K562 (cell line): Measurements from ENCODE around the gene TERC. TPM values are rescaled to one million over a fixed set of nuclear protein-coding genes. Genes with fewer than 3 reads are reported as not detected.

ENCODE experiments used
- ATAC-seq: fragments of 200-7000 bp; cut with Tn5 transposase; 3 replicates; pipeline ENCODE4 v1.9.1; 2020; ENCODE audit warnings: moderate library complexity
- BruUV-seq: library from RNA; stranded (reverse); fragments of 400-500 nt; replicated peaks from 2 replicates; lab custom pipeline; 2021; lab: Mats Ljungman, UMichigan
- CTCF ChIA-PET: fragments of 300-600 bp; formaldehyde crosslinking; extraction: SDS; loops from one replicate; lab custom pipeline; 2021; ENCODE audit warnings: low intra/inter-chr PET ratio; lab: Yijun Ruan, JAX
- POLR2A ChIA-PET: fragments of 300-600, 350-650 bp; sonication (Branson Sonifier 250); formaldehyde crosslinking; extraction: SDS; loops from one replicate; lab custom pipeline; 2021; ENCODE audit warnings: antibody characterized with exemption, inconsistent platforms; lab: Yijun Ruan, JAX
- DNase-seq, 4 experiments: peaks; one replicate each; pipeline versions ENCODE4 v3.0.0 to v3.0.0-alpha.2; 2011 to 2018; ENCODE audit warnings: low spot score in 3 of 4, mixed read lengths in 3 of 4; ENCODE audit errors: extremely low read depth in 1 of 4
- FAIRE-seq: peaks from 2 replicates; lab custom pipeline; 2011; peaks lifted over from hg19 to GRCh38; lab: Jason Lieb, UNC
- H2AFZ ChIP-seq: 2 replicates; pipeline ENCODE4 v1.6.0; 2011; ENCODE audit warnings: low read depth, low read length, control low read depth, inconsistent platforms
- H3K27ac ChIP-seq: fragments of 200-600 bp; 3 replicates; pipeline ENCODE4 v1.8.0; 2011; ENCODE audit warnings: low read depth, mild to moderate bottlenecking, control low read depth, inconsistent platforms, low read length, moderate library complexity, mixed read lengths; ENCODE audit errors: extremely low read depth
- H3K27me3 ChIP-seq, 2 experiments: fragments of 300-600 bp in 1 of 2; 2 replicates in 1 of 2; 3 replicates in 1 of 2; pipeline versions ENCODE4 v1.6.0 to v1.8.0; 2011; ENCODE audit warnings: inconsistent platforms in 2 of 2, low read length in 2 of 2, mild to moderate bottlenecking in 1 of 2, mixed read lengths in 1 of 2, moderate library complexity in 1 of 2; ENCODE audit not compliant: control insufficient read depth in 2 of 2, insufficient read depth in 2 of 2
- H3K36me3 ChIP-seq: fragments of 300-600 bp; 3 replicates; pipeline ENCODE4 v1.8.0; 2011; ENCODE audit warnings: mild to moderate bottlenecking, low read length, inconsistent platforms; ENCODE audit not compliant: control insufficient read depth, insufficient read depth
- H3K4me1 ChIP-seq, 2 experiments: fragments of 200-600 bp in 1 of 2; replicated peaks in 1 of 2; 2 replicates in 1 of 2; 3 replicates in 1 of 2; pipeline versions ENCODE4 v1.5.1 to v1.8.0; 2011; ENCODE audit warnings: inconsistent platforms in 2 of 2, low read length in 2 of 2, mild to moderate bottlenecking in 1 of 2, mixed read lengths in 1 of 2, moderate library complexity in 1 of 2; ENCODE audit not compliant: control insufficient read depth in 2 of 2, insufficient read depth in 2 of 2
- H3K4me2 ChIP-seq: 2 replicates; pipeline ENCODE4 v1.6.1; 2011; ENCODE audit warnings: low read length, control low read depth, inconsistent platforms, mixed read lengths; ENCODE audit not compliant: insufficient read depth
- H3K4me3 ChIP-seq: fragments of 200-600 bp; sonication (generic), shearing (Covaris generic); 2 replicates; pipeline ENCODE4 v1.5.1; 2016; ENCODE audit warnings: control low read depth, inconsistent platforms
- H3K79me2 ChIP-seq: fragments of 200-600 bp; 3 replicates; pipeline ENCODE4 v1.8.0; 2011; ENCODE audit warnings: low read length, inconsistent platforms; ENCODE audit not compliant: control insufficient read depth, insufficient read depth
- H3K9ac ChIP-seq, 2 experiments: 2 replicates each; pipeline versions ENCODE4 v1.6.0 to v1.6.1; 2011; ENCODE audit warnings: low read depth in 2 of 2, low read length in 2 of 2, control low read depth in 1 of 2, inconsistent platforms in 1 of 2, mild to moderate bottlenecking in 1 of 2, mixed read lengths in 1 of 2; ENCODE audit not compliant: insufficient read depth in 1 of 2
- H3K9me1 ChIP-seq: one replicate; pipeline ENCODE4 v1.6.0; 2011; ENCODE audit warnings: inconsistent platforms, mild to moderate bottlenecking, low read length, moderate library complexity; ENCODE audit not compliant: control insufficient read depth, insufficient read depth
- H3K9me3 ChIP-seq: replicated peaks from 2 replicates; pipeline ENCODE4 v1.5.1; 2011; ENCODE audit warnings: low read depth, low read length, inconsistent platforms; ENCODE audit not compliant: control insufficient read depth, insufficient read depth
- H4K20me1 ChIP-seq: replicated peaks from 2 replicates; pipeline ENCODE4 v1.6.1; 2011; ENCODE audit warnings: low read length, inconsistent platforms, mixed read lengths; ENCODE audit not compliant: control insufficient read depth, insufficient read depth
- ATF3 ChIP-seq, 2 experiments: fragments of 450-650 bp in 1 of 2; sonication (generic) in 1 of 2; formaldehyde crosslinking in 1 of 2; IDR thresholded peaks in 1 of 2; conservative IDR thresholded peaks in 1 of 2; 2 replicates each; pipeline versions ENCODE4 v1.6.1 to v1.8.1; 2016 to 2023; ENCODE audit warnings: mild to moderate bottlenecking in 2 of 2, moderate library complexity in 2 of 2, inconsistent platforms in 1 of 2, missing genetic modification reagents in 1 of 2
- HINFP ChIP-seq: fragments of 450-650 bp; conservative IDR thresholded peaks from 2 replicates; pipeline ENCODE4 v1.6.1; 2016; ENCODE audit warnings: missing genetic modification characterization, low read depth, mild to moderate bottlenecking, control low read depth, missing compliant biosample characterization
- ZNF764 ChIP-seq: fragments of 250-450 bp; sonication (Bioruptor Pico); IDR thresholded peaks from 2 replicates; pipeline ENCODE4 v1.4.0; 2020; ENCODE audit warnings: low read depth, mild to moderate bottlenecking, moderate library complexity
- WGBS: fragments of 100-300 bp; shearing (Covaris generic); methylation state at CpG from one replicate; pipeline ENCODE4 v1.1.6; 2016; ENCODE audit warnings: low coverage, mixed read lengths; ENCODE audit not compliant: insufficient coverage; ENCODE audit errors: missing lambda C conversion rate; 5-methylcytosine and 5-hydroxymethylcytosine counted together
- in situ Hi-C: fragments of 300-500 bp; cut with MboI; formaldehyde crosslinking; loops from 4 replicates; pipeline ENCODE4 v1.15.0; 2018; ENCODE audit warnings: inconsistent platforms, mixed read lengths
- intact Hi-C: fragments of 100-400 bp; cut with micrococcal nuclease; formaldehyde crosslinking; loops from 2 replicates; pipeline ENCODE4 v1.14.2; 2022
- polyA plus RNA-seq, 8 experiments: library from polyadenylated mRNA; depleted of rRNA in 4 of 8; stranded (reverse) in 5 of 8; unstranded in 3 of 8; fragments of >200 nt; fragmentation: Nextera tagmentation in 2 of 8; fragmentation: Illumina TruSeq in 1 of 8; extraction: Ambion mirVana in 2 of 8; extraction: Trizol in 1 of 8; gene quantifications; 2 replicates each; pipeline versions ENCODE4 v1.2.1 to v1.2.3, GENCODE V29; 2011 to 2014; ENCODE audit warnings: inconsistent platforms in 1 of 8, missing spikeins in 1 of 8
- total RNA-seq, 7 experiments: library from RNA; depleted of rRNA in 6 of 7; stranded (reverse); fragments of >200 nt in 6 of 7; fragmentation: Illumina TruSeq in 2 of 7; extraction: Trizol in 2 of 7; gene quantifications; 2 replicates each; pipeline versions ENCODE4 v1.2.1 to v1.2.3, GENCODE V29; 2011 to 2021; ENCODE audit warnings: low replicate concordance in 1 of 7

TERC gene
- total and polyA plus RNA-seq, 9 of the 15 experiments (the other 6 are each of a cell fraction or from before 2014, with no cell fraction given): 0.77 to 234 (median 27.9) TPM; not detected in 3

- 94% methylated on average over 1 of the region's 1 CpG for WGBS
- no peaks in the 10 kb centered on the region; a peak in 1 of 5 replicates for H3K4me1 ChIP-seq
- in situ Hi-C loops: no loop called here
Measured at GRCh38 chr3:169787791-169788190, 22.9 kb upstream of the TERC start.

More at GRCh38 chr3:169787791-169788190, 22.9 kb upstream of the TERC start:
- intact Hi-C loops: no loop called here
- Histone ChIP-seq H4K20me1 (no peaks in the 10 kb centered on the region), H3K9ac (no peak overlapping the region), H3K36me3 (peaks cover 76% of the 10 kb centered on the region), H3K27me3 (no peaks in the 10 kb centered on the region), H3K4me3 (no peak overlapping the region), H2AFZ (no peak overlapping the region), H3K9me1 (no peaks in the 10 kb centered on the region), H3K9me3 (no peaks in the 10 kb centered on the region), H3K79me2 (no peaks in the 10 kb centered on the region), H3K27ac (no peak overlapping the region), H3K4me2 (no peak overlapping the region)
- BruUV-seq: no TSS peak
- DNase-seq (no peak), ATAC-seq (no peak), FAIRE-seq (no peak)
- no peak for TF ChIP-seq HINFP (tag)
- TF ChIP-seq ZNF764: no peak
- TF ChIP-seq ATF3 (IDR thresholded peaks at IDR 0.05): 0 out of 2 replicates have a peak, but pooled peaks have one; percentile 23
- TF ChIP-seq ATF3 (CRISPR knock-in tag; conservative IDR thresholded peaks at IDR 0.05): no peak
- ChIA-PET CTCF (no interaction called here), POLR2A (no interaction called here)
